B cell (primary cell): ENCODE data around the gene STX1B.

Source experiments
- CTCF ChIP-seq: fragments of 200-600 bp; IDR thresholded peaks from one replicate; pipeline ENCODE4 v1.8.0; 2022; ENCODE audit warnings: antibody characterized with exemption, mild to moderate bottlenecking
- EZH2 ChIP-seq: IDR thresholded peaks from 2 replicates; pipeline ENCODE4 v1.6.1; 2012; ENCODE audit warnings: borderline replicate concordance, low read depth, mild to moderate bottlenecking, moderate library complexity, low read length; ENCODE audit not compliant: insufficient read depth, poor library complexity, severe bottlenecking

DNA sequence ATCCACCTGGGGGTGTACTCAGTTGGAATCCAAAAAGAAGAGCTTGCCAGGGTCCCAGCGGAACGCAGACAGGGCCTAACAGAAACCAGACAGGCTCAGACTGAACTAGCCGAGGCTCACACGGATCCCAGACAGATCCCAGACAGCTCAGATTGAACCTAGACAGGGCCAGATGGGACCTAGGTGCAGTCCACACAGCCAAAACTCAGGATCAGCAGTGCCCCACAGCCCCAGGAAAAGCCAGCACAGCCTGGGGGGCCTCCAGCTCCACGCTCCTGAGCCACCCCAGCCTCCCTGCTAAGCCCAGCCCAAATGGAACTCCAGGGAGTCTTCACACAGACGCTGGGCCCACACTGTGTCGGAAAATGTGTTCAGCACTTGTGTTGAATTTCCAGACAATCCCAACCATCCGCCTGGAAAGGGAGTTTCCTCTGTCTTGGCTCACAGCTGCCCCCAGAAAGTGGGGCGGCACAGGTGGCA lies 7.5 kb downstream of the STX1B start:
- TF ChIP-seq EZH2 (no peak), CTCF (no peak)
